ENCODE measurements around the gene KNCN. TPM values are rescaled to one million over a fixed set of nuclear protein-coding genes. Genes with fewer than 3 reads are reported as not detected.

The KNCN gene
- total and polyA plus RNA-seq, 2 experiments from 2014 or later: not detected

DNA sequence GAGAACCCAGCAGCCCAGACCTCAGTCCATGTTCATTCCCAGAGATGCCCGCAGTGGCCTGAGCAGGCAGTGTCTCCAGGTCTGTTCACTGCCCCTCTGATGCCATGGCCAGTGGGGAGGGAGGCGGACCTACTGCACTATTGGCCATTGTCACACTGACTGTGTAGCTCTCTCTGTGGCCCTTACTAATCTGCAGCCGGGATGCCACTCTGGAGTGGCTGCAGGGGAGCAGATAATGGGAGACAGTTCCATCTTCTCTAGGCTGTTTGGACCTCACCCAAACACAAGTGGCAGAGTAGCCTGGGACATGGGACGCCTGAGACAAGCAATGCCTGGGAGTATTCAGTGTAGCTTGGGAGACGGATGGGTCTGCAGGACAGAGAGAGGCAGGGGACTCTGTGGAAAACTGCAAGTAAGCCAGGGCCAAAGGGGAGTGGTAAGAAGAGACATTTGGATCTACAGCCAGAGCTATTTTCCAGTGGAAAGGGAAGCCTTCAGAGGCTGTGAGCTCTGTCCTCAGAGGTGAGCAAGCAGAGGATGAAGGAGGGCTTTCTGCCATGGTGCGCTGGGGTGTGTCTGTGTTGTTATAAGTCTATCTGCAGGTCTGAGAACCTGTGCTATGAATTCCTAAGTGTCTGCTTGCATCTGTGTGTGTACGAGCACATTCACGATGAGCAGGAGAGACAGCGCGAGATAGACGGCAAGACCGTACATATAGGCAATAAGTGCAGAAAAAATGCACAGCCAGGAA is 35.1 kb downstream of the KNCN start (continued):
- TF ChIP-seq EZH2 (IDR thresholded peaks at IDR 0.05; ENCODE audit: low read depth, unreplicated experiment) (no peak), NANOG (IDR thresholded peaks at IDR 0.05; ENCODE audit: borderline replicate concordance) (no peak), POLR2AphosphoS5 (IDR thresholded peaks at IDR 0.05; ENCODE audit: low read depth) (no peak), ZNF114 (CRISPR knock-in tag; IDR thresholded peaks at IDR 0.05) (no peak), JUNB (IDR thresholded peaks at IDR 0.05; ENCODE audit: unreplicated experiment) (no peak), CREB1 (CRISPR knock-in tag; IDR thresholded peaks at IDR 0.05; ENCODE audit: low read depth) (no peak)
- TF ChIP-seq, protein P1, sequence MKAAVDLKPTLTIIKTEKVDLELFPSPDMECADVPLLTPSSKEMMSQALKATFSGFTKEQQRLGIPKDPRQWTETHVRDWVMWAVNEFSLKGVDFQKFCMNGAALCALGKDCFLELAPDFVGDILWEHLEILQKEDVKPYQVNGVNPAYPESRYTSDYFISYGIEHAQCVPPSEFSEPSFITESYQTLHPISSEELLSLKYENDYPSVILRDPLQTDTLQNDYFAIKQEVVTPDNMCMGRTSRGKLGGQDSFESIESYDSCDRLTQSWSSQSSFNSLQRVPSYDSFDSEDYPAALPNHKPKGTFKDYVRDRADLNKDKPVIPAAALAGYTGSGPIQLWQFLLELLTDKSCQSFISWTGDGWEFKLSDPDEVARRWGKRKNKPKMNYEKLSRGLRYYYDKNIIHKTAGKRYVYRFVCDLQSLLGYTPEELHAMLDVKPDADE (IDR thresholded peaks at IDR 0.05): no peak
- TF ChIP-seq, protein P2, sequence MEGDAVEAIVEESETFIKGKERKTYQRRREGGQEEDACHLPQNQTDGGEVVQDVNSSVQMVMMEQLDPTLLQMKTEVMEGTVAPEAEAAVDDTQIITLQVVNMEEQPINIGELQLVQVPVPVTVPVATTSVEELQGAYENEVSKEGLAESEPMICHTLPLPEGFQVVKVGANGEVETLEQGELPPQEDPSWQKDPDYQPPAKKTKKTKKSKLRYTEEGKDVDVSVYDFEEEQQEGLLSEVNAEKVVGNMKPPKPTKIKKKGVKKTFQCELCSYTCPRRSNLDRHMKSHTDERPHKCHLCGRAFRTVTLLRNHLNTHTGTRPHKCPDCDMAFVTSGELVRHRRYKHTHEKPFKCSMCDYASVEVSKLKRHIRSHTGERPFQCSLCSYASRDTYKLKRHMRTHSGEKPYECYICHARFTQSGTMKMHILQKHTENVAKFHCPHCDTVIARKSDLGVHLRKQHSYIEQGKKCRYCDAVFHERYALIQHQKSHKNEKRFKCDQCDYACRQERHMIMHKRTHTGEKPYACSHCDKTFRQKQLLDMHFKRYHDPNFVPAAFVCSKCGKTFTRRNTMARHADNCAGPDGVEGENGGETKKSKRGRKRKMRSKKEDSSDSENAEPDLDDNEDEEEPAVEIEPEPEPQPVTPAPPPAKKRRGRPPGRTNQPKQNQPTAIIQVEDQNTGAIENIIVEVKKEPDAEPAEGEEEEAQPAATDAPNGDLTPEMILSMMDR (conservative IDR thresholded peaks at IDR 0.05; ENCODE audit: low read depth in 2 of 2): no peak
- TF ChIP-seq, protein P3, sequence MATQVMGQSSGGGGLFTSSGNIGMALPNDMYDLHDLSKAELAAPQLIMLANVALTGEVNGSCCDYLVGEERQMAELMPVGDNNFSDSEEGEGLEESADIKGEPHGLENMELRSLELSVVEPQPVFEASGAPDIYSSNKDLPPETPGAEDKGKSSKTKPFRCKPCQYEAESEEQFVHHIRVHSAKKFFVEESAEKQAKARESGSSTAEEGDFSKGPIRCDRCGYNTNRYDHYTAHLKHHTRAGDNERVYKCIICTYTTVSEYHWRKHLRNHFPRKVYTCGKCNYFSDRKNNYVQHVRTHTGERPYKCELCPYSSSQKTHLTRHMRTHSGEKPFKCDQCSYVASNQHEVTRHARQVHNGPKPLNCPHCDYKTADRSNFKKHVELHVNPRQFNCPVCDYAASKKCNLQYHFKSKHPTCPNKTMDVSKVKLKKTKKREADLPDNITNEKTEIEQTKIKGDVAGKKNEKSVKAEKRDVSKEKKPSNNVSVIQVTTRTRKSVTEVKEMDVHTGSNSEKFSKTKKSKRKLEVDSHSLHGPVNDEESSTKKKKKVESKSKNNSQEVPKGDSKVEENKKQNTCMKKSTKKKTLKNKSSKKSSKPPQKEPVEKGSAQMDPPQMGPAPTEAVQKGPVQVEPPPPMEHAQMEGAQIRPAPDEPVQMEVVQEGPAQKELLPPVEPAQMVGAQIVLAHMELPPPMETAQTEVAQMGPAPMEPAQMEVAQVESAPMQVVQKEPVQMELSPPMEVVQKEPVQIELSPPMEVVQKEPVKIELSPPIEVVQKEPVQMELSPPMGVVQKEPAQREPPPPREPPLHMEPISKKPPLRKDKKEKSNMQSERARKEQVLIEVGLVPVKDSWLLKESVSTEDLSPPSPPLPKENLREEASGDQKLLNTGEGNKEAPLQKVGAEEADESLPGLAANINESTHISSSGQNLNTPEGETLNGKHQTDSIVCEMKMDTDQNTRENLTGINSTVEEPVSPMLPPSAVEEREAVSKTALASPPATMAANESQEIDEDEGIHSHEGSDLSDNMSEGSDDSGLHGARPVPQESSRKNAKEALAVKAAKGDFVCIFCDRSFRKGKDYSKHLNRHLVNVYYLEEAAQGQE (IDR thresholded peaks at IDR 0.05; ENCODE audit: unreplicated experiment): no peak

- Mint-ChIP-seq H3K9me3 (peaks cover 3% of the 10 kb centered on the region; the same call in 1 of the 3 replicates), H3K27me3 (ENCODE audit: insufficient read depth, low read depth, poor library complexity) (peaks cover 41% of the 10 kb centered on the region), H3K4me1 (peaks cover 56% of the 10 kb centered on the region), H3K36me3 (ENCODE audit: low read depth) (no peaks in the 10 kb centered on the region), H3K4me3 (no peak overlapping the region), H3K27ac (no peak overlapping the region)
- peaks cover 62% of the 10 kb centered on the region for H3K27me3 ChIP-seq (ENCODE audit: insufficient read depth)
- 0 out of 2 replicates have a peak, but pooled peaks cover 5% of the 10 kb centered on the region for H3F3A ChIP-seq (replicated peaks; ENCODE audit: low read depth)
- H3K4me2 ChIP-seq: no peak overlapping the region
- H3K9me2 ChIP-seq (ENCODE audit: insufficient read depth): no peaks in the 10 kb centered on the region
- no peaks in the 10 kb centered on the region for H3K36me3 ChIP-seq (ENCODE audit: insufficient read depth)
- DNase-seq (ENCODE audit: low spot score) (no peak), ATAC-seq (no peak)
- no peaks in the 10 kb centered on the region for H3K79me2 ChIP-seq (replicated peaks; ENCODE audit: insufficient read depth)
- H3K4me1 ChIP-seq (ENCODE audit: insufficient read depth): peaks cover 33% of the 10 kb centered on the region
- H2AFZ ChIP-seq: no peak overlapping the region
- H4K20me1 ChIP-seq (replicated peaks; ENCODE audit: insufficient read depth): no peaks in the 10 kb centered on the region
- H3K4me3 ChIP-seq: no peak overlapping the region
- H3K27ac ChIP-seq (ENCODE audit: low read depth): no peak overlapping the region
- TF ChIP-seq ZNF331 (CRISPR knock-in tag; IDR thresholded peaks at IDR 0.05; ENCODE audit: low read depth): no peak
- no peak for TF ChIP-seq CREB1 (CRISPR knock-in tag; IDR thresholded peaks at IDR 0.05; ENCODE audit: low read depth)
- TF ChIP-seq, protein P3 (IDR thresholded peaks at IDR 0.05; ENCODE audit: unreplicated experiment): no peak
- no peak for TF ChIP-seq POLR2AphosphoS5 (IDR thresholded peaks at IDR 0.05; ENCODE audit: low read depth)
- TF ChIP-seq EZH2phosphoT487 (IDR thresholded peaks at IDR 0.05; ENCODE audit: unreplicated experiment): no peak
- no peak for TF ChIP-seq JUNB (IDR thresholded peaks at IDR 0.05; ENCODE audit: unreplicated experiment)
- TF ChIP-seq, protein P2 (conservative IDR thresholded peaks at IDR 0.05; ENCODE audit: low read depth in 2 of 2): no peak
- TF ChIP-seq, protein P1 (IDR thresholded peaks at IDR 0.05): no peak
- no peak for TF ChIP-seq ZNF114 (CRISPR knock-in tag; IDR thresholded peaks at IDR 0.05)
Measured at GRCh38 chr1:46515576-46515975, 35.9 kb downstream of the KNCN start.
